ENCODE measurements around the gene KLHL15.

DNA sequence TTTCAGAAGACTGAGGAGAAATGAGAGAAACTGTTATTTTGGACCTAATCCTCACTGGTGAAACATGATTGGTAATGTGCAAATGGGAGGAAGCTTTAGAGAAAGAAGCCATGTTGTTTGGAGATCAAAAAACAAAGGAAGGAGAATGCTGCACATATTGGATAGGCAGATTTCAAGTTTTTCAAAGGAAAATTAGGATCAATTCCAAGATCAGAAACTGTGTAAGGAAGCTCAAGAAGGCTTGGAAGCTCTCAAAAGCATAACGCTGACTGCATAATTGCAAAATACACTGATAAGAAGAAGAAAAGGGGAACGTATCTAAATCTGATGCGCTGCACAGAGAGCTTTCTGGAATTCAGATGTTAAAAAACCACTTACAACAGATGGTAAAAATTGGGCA is 34.6 kb downstream of the KLHL15 start:
- TF ChIP-seq, protein P1, sequence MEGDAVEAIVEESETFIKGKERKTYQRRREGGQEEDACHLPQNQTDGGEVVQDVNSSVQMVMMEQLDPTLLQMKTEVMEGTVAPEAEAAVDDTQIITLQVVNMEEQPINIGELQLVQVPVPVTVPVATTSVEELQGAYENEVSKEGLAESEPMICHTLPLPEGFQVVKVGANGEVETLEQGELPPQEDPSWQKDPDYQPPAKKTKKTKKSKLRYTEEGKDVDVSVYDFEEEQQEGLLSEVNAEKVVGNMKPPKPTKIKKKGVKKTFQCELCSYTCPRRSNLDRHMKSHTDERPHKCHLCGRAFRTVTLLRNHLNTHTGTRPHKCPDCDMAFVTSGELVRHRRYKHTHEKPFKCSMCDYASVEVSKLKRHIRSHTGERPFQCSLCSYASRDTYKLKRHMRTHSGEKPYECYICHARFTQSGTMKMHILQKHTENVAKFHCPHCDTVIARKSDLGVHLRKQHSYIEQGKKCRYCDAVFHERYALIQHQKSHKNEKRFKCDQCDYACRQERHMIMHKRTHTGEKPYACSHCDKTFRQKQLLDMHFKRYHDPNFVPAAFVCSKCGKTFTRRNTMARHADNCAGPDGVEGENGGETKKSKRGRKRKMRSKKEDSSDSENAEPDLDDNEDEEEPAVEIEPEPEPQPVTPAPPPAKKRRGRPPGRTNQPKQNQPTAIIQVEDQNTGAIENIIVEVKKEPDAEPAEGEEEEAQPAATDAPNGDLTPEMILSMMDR (IDR thresholded peaks at IDR 0.05; ENCODE audit: borderline replicate concordance, extremely low read depth, low read length, poor library complexity, severe bottlenecking) = no peak
- TF ChIP-seq EZH2 (IDR thresholded peaks at IDR 0.05; ENCODE audit: borderline replicate concordance, low read depth, low read length, severe bottlenecking) = no peak

Data from DND-41 (cell line).